ENCODE results near the gene ERFE.

ERFE gene

DNA sequence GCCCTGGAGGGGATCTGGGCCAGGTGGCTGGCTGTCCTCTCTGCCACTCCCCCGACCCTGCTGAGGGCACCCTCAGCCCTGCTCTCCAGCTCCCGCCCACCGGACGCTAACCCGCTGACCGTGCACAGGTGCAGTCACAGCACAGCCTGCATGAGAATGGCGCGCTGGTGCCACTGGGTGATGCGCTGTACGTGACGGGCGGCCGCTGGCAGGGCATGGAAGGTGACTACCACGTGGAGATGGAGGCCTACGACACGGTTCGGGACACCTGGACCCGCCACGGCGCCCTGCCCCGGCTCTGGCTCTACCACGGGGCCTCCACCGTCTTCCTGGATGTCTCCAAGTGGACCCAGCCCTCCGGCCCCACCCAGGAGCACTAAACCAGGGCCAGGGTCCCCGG is 8.1 kb upstream of the ERFE start:
- Histone ChIP-seq H3K4me3 (ENCODE audit: insufficient read depth, low read length, poor library complexity, severe bottlenecking) (no peak overlapping the region), H3K27ac (ENCODE audit: low read depth, low read length) (no peak overlapping the region), H3K36me3 (ENCODE audit: low read length) (no peaks in the 10 kb centered on the region), H3K79me2 (ENCODE audit: insufficient read depth, low read length) (no peaks in the 10 kb centered on the region), H3F3A (ENCODE audit: insufficient read depth) (no peaks in the 10 kb centered on the region), H3K27me3 (ENCODE audit: low read length) (no peaks in the 10 kb centered on the region), H3K4me2 (ENCODE audit: low read depth, low read length, poor library complexity, severe bottlenecking) (no peak overlapping the region), H3K9me3 (ENCODE audit: insufficient read depth, low read length) (no peaks in the 10 kb centered on the region), H2AFZ (ENCODE audit: low read depth, low read length, severe bottlenecking) (no peak overlapping the region), H3K9me2 (replicated peaks; ENCODE audit: insufficient read depth, low read length) (no peaks in the 10 kb centered on the region), H3K9ac (ENCODE audit: low read length) (no peak overlapping the region), H4K20me1 (ENCODE audit: low read depth, low read length) (no peaks in the 10 kb centered on the region)
- TF ChIP-seq, protein P1, sequence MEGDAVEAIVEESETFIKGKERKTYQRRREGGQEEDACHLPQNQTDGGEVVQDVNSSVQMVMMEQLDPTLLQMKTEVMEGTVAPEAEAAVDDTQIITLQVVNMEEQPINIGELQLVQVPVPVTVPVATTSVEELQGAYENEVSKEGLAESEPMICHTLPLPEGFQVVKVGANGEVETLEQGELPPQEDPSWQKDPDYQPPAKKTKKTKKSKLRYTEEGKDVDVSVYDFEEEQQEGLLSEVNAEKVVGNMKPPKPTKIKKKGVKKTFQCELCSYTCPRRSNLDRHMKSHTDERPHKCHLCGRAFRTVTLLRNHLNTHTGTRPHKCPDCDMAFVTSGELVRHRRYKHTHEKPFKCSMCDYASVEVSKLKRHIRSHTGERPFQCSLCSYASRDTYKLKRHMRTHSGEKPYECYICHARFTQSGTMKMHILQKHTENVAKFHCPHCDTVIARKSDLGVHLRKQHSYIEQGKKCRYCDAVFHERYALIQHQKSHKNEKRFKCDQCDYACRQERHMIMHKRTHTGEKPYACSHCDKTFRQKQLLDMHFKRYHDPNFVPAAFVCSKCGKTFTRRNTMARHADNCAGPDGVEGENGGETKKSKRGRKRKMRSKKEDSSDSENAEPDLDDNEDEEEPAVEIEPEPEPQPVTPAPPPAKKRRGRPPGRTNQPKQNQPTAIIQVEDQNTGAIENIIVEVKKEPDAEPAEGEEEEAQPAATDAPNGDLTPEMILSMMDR (IDR thresholded peaks at IDR 0.05; ENCODE audit: insufficient read depth, low read length, poor library complexity, severe bottlenecking) = no peak
- no peak for TF ChIP-seq EZH2phosphoT487 (conservative IDR thresholded peaks at IDR 0.05; ENCODE audit: low read length)

DNA sequence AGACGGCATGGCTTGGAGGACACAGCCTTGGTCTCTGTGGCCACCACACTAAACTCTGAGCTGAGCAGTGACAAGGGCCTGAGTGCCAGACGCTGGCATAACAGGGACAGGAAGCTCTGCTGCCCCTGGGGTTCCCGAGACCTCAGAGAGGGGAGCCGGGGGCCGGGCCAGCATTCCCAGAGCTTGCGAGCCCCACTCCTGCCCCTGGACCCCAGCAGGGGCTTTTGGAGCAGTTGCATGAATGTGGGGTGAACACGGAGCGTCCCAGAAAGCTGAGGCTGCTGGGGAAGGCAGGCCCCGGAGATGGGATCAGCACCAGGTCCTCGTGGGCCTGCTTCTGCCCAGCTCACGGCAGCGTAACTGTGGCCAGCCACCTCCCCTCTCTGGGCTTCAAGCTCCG is 7.6 kb upstream of the ERFE start:
- Histone ChIP-seq H3K36me3 (ENCODE audit: low read length) (no peaks in the 10 kb centered on the region), H3F3A (ENCODE audit: insufficient read depth) (no peaks in the 10 kb centered on the region), H3K9me3 (ENCODE audit: insufficient read depth, low read length) (no peaks in the 10 kb centered on the region), H4K20me1 (ENCODE audit: low read depth, low read length) (no peaks in the 10 kb centered on the region), H3K4me2 (ENCODE audit: low read depth, low read length, poor library complexity, severe bottlenecking) (no peak overlapping the region), H3K79me2 (ENCODE audit: insufficient read depth, low read length) (no peaks in the 10 kb centered on the region), H3K9me2 (replicated peaks; ENCODE audit: insufficient read depth, low read length) (no peaks in the 10 kb centered on the region), H3K27me3 (ENCODE audit: low read length) (no peaks in the 10 kb centered on the region), H3K27ac (ENCODE audit: low read depth, low read length) (no peak overlapping the region), H3K4me3 (ENCODE audit: insufficient read depth, low read length, poor library complexity, severe bottlenecking) (no peak overlapping the region), H2AFZ (ENCODE audit: low read depth, low read length, severe bottlenecking) (no peak overlapping the region), H3K9ac (ENCODE audit: low read length) (no peak overlapping the region)
- TF ChIP-seq, protein P1 (IDR thresholded peaks at IDR 0.05; ENCODE audit: insufficient read depth, low read length, poor library complexity, severe bottlenecking) = no peak

DNA sequence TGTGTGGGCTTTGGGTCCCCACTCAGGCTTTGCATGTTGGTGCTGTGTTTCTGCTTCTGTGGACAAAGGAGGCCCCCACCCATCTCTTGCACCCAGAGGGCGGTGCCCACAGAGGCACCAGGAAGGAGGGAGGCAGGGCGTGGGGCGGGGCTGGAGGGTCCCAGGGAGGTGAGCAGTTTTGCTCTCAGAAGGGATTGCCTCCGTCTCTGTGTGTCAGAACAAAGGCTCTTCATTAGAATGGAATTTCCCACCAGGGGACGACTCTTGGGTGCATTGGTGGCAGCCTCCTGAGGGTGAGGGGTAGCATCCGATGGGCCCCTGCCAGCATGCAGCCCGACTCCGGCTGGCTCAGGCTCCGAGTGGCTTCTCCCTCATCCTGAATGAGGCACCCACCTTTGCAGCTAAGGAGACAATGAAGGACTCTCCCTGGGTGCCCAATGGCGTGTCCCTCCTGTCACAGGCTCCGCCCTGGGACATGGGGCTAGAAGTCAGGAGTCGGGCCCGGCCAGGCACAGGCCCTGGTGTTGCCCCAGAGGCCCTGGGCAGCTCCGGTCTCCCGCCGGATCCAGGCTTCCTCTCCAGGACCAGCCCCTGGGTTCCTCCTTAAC is 7.0 kb upstream of the ERFE start:
- H2AFZ ChIP-seq (ENCODE audit: low read depth, low read length, severe bottlenecking) = no peak overlapping the region
- H3K27ac ChIP-seq (ENCODE audit: low read depth, low read length) = no peak overlapping the region
- H3K27me3 ChIP-seq (ENCODE audit: low read length) = no peaks in the 10 kb centered on the region
- no peaks in the 10 kb centered on the region for H3F3A ChIP-seq (ENCODE audit: insufficient read depth)
- no peak overlapping the region for H3K9ac ChIP-seq (ENCODE audit: low read length)
- no peaks in the 10 kb centered on the region for H3K36me3 ChIP-seq (ENCODE audit: low read length)
- H3K9me3 ChIP-seq (ENCODE audit: insufficient read depth, low read length) = no peaks in the 10 kb centered on the region
- H3K4me2 ChIP-seq (ENCODE audit: low read depth, low read length, poor library complexity, severe bottlenecking) = no peak overlapping the region
- no peak overlapping the region for H3K4me3 ChIP-seq (ENCODE audit: insufficient read depth, low read length, poor library complexity, severe bottlenecking)
- TF ChIP-seq EZH2phosphoT487 (conservative IDR thresholded peaks at IDR 0.05; ENCODE audit: low read length) = no peak
- TF ChIP-seq, protein P1 (IDR thresholded peaks at IDR 0.05; ENCODE audit: insufficient read depth, low read length, poor library complexity, severe bottlenecking) = no peak
- no peaks in the 10 kb centered on the region for H3K9me2 ChIP-seq (replicated peaks; ENCODE audit: insufficient read depth, low read length)
- H4K20me1 ChIP-seq (ENCODE audit: low read depth, low read length) = no peaks in the 10 kb centered on the region
- H3K79me2 ChIP-seq (ENCODE audit: insufficient read depth, low read length) = no peaks in the 10 kb centered on the region
